Measurements from ENCODE around the gene EIPR1.
"Not testable (repeated sequence)": the region's sequence is repeated elsewhere in the genome, so short reads cannot be mapped to it uniquely, and the experiment has no call there.

EIPR1 gene

DNA sequence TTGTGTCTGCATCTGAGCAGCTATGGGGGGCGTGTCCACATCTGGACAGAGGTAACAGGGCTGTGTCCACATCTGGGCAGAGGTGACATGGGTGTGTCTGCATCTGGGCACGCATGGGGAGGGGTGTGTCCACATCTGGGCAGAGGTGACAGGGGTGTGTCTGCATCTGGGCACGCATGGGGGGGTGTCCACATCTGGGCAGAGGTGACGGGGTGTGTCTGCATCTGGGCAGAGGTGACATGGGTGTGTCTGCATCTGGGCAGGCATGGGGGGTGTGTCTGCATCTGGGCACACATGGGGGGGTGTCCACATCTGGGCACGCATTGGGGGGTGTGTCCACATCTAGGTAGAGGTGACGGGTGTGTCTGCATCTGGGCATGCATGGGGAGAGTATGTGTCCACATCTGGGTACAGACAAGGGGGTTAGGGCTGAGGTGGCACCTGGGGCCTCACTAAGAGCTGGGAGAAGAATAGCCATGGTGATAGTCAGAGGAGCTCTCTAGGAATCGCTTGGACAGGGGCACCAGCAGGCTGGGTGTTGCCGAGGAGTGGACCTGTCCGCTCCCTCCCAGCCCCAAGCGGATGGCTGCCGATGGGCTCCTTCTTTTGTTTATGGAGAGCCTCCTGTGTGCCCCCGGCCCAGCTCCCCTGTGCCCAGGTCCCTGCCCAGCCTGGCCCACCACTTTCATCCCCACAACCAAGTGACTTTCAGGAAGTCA lies 177.8 kb downstream of the EIPR1 start:
- no peak for TF ChIP-seq CTCF (IDR thresholded peaks at IDR 0.05; ENCODE audit: low read depth, low read length)
- H3K4me3 ChIP-seq (ENCODE audit: low read depth, low read length), result no peak overlapping the region

- H3K4me3 ChIP-seq (ENCODE audit: low read depth, low read length), result not testable (repeated sequence)
These were observed 178.9 kb downstream of the EIPR1 start for GRCh38 chr2:3198671-3199192.

DNA sequence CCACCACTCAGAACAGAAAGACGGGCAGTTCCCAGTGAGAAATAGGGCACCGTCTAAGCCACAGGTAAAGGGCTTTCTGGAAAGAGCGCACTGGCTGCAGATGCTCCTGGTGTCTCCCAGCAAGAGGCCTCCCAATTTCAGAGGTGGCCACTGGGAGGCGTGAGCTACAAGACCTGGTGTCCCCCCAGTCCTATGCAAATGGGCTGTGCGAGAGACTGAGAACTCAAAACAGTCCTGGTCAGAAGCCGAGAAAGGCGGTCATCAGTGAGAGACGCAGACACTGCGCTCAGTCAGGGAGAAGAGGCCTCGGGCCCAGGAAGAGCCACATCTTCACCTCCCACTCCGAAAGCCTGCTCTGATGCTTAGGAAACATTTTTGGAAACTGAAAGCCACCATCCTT lies 179.5 kb downstream of the EIPR1 start:
- no peak for TF ChIP-seq CTCF (IDR thresholded peaks at IDR 0.05; ENCODE audit: low read depth, low read length)
- H3K4me3 ChIP-seq (ENCODE audit: low read depth, low read length), result no peak overlapping the region

DNA sequence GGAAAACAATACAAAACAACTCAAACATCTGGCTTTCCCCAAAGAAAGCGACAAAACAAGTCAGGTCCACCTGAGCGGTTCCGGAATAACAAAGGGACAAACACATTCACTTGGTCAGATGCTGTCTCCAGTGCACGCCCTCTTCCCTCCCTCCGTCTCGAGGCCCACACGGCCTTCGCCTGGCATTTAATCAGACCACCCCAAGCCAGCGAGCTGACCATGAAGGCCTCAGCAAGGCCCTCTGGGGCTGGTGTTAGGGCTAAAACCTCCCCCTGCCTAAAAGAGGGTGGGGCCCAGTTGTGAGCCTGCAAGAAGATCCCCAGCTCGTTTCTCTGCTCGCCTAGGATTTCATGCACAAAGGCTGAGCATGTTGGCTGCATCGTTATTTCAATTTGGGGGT lies 180.3 kb downstream of the EIPR1 start:
- no peak overlapping the region for H3K4me3 ChIP-seq (ENCODE audit: low read depth, low read length)
- TF ChIP-seq CTCF (IDR thresholded peaks at IDR 0.05; ENCODE audit: low read depth, low read length), result no peak

DNA sequence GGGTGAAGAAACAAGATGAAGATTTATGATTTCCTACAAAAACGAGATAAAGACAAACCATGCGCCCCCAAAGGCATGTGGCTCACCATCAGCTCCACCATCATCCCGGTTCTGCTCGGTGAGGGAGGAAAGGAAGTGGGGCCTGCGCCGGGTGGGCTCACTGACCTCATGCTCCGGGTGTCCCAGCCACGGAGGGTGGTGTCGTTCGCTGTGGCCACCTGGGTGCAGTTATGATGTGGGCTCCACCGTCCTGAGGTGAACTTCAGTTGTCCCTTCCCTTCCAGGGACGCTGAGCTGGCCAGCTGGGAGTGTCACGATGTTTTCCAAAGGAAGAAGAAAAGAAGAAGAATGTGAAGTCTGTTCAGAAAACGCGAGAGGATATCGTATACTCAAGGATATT lies 180.9 kb downstream of the EIPR1 start:
- no peak for TF ChIP-seq CTCF (IDR thresholded peaks at IDR 0.05; ENCODE audit: low read depth, low read length)
- no peak overlapping the region for H3K4me3 ChIP-seq (ENCODE audit: low read depth, low read length)

- TF ChIP-seq CTCF (IDR thresholded peaks at IDR 0.05; ENCODE audit: low read depth, low read length), result no peak
- no peak overlapping the region for H3K4me3 ChIP-seq (ENCODE audit: low read depth, low read length)
These were observed 181.8 kb downstream of the EIPR1 start for GRCh38 chr2:3195641-3196476.

- no peak for TF ChIP-seq CTCF (IDR thresholded peaks at IDR 0.05; ENCODE audit: low read depth, low read length)
These were observed 182.8 kb downstream of the EIPR1 start for GRCh38 chr2:3194828-3195227.

More at GRCh38 chr2:3194828-3195227, 182.8 kb downstream of the EIPR1 start:
- no peak overlapping the region for H3K4me3 ChIP-seq (ENCODE audit: low read depth, low read length)
